Dermis blood vessel endothelial cell (primary cell): Measurements from ENCODE around the gene NR3C2. TPM values are rescaled to one million over a fixed set of nuclear protein-coding genes. Genes with fewer than 3 reads are reported as not detected.
"Not testable (repeated sequence)": the region's sequence is repeated elsewhere in the genome, so short reads cannot be mapped to it uniquely, and the experiment has no call there.

ENCODE experiments used
- DNase-seq: peaks from one replicate; pipeline ENCODE4 v3.0.0; 2010
- total RNA-seq: library from RNA; depleted of rRNA; stranded (reverse); fragments of >200 nt; gene quantifications from 2 replicates; pipeline ENCODE4 v1.2.3, GENCODE V29; 2014

The NR3C2 gene
- total RNA-seq, 1 donor from 2014 or later: 9.9 TPM

GRCh38 chr4:148364525-148364924 is 77.7 kb downstream of the NR3C2 start:
- no peak for DNase-seq

- peak; percentile 46 for DNase-seq
Measured at GRCh38 chr4:148359769-148360168, 82.4 kb downstream of the NR3C2 start.

- peak; percentile 92 for DNase-seq
Measured at GRCh38 chr4:148355442-148356123, 86.6 kb downstream of the NR3C2 start.

GRCh38 chr4:148354186-148354585 is 88.0 kb downstream of the NR3C2 start:
- DNase-seq: peak; percentile 66

- peak; percentile 66 for DNase-seq
Measured at GRCh38 chr4:148353571-148353970, 88.6 kb downstream of the NR3C2 start.

GRCh38 chr4:148349153-148349552 is 93.1 kb downstream of the NR3C2 start:
- DNase-seq: no peak

GRCh38 chr4:148346657-148347056 is 95.6 kb downstream of the NR3C2 start:
- DNase-seq: no peak

GRCh38 chr4:148345509-148345908 is 96.7 kb downstream of the NR3C2 start:
- DNase-seq: no peak

GRCh38 chr4:148344941-148345340 is 97.3 kb downstream of the NR3C2 start:
- DNase-seq: no peak

GRCh38 chr4:148344352-148344751 is 97.9 kb downstream of the NR3C2 start:
- peak; percentile 62 for DNase-seq

GRCh38 chr4:148341980-148342800 is 100.0 kb downstream of the NR3C2 start:
- DNase-seq: peak; percentile 50

GRCh38 chr4:148335133-148335532 is 107.1 kb downstream of the NR3C2 start:
- no peak for DNase-seq

- no peak for DNase-seq
Measured at GRCh38 chr4:148333265-148333664, 108.9 kb downstream of the NR3C2 start.

- no peak for DNase-seq
Measured at GRCh38 chr4:148332486-148332885, 109.7 kb downstream of the NR3C2 start.

- no peak for DNase-seq
Measured at GRCh38 chr4:148330724-148331123, 111.5 kb downstream of the NR3C2 start.

- DNase-seq: no peak
Measured at GRCh38 chr4:148330161-148330560, 112.1 kb downstream of the NR3C2 start.

GRCh38 chr4:148329751-148330150 is 112.5 kb downstream of the NR3C2 start:
- no peak for DNase-seq

- no peak for DNase-seq
Measured at GRCh38 chr4:148327683-148328082, 114.5 kb downstream of the NR3C2 start.

- DNase-seq: not testable (repeated sequence)
Measured at GRCh38 chr4:148323316-148323715, 118.9 kb downstream of the NR3C2 start.

- DNase-seq: no peak
Measured at GRCh38 chr4:148315049-148315448, 127.2 kb downstream of the NR3C2 start.

- DNase-seq: peak; percentile 52
Measured at GRCh38 chr4:148312956-148313490, 129.2 kb downstream of the NR3C2 start.

GRCh38 chr4:148311526-148311925 is 130.7 kb downstream of the NR3C2 start:
- no peak for DNase-seq

GRCh38 chr4:148310756-148311155 is 131.5 kb downstream of the NR3C2 start:
- no peak for DNase-seq

GRCh38 chr4:148305751-148306150 is 136.5 kb downstream of the NR3C2 start:
- no peak for DNase-seq
